CD4-positive, CD25-positive, alpha-beta regulatory T cell (primary cell): ENCODE results near the gene ENTPD7. TPM values are rescaled to one million over a fixed set of nuclear protein-coding genes. Genes with fewer than 3 reads are reported as not detected.

Source experiments
- ATAC-seq, 2 donors: fragments of 150-1000 bp; cut with Tn5 transposase; one replicate each; pipeline ENCODE4 v1.10.0; 2021; ENCODE audit warnings: low read depth in 2 of 2, moderate number of reproducible peaks in 2 of 2, moderate library complexity in 1 of 2
- DNase-seq, 3 donors: peaks; one replicate each; pipeline versions ENCODE4 v3.0.0 to v3.0.0-alpha.2; 2012 to 2022; ENCODE audit warnings: mixed read lengths in 1 of 3
- H3K27ac ChIP-seq: one replicate; pipeline ENCODE4 v1.7.0; 2013; ENCODE audit warnings: mild to moderate bottlenecking, low read length; ENCODE audit not compliant: insufficient read depth, poor library complexity, severe bottlenecking
- H3K27me3 ChIP-seq: one replicate; pipeline ENCODE4 v1.7.0; 2013; ENCODE audit warnings: low read length; ENCODE audit not compliant: control insufficient read depth, insufficient read depth
- H3K36me3 ChIP-seq: one replicate; pipeline ENCODE4 v1.7.0; 2013; ENCODE audit warnings: mild to moderate bottlenecking, low read length, moderate library complexity; ENCODE audit not compliant: control insufficient read depth, insufficient read depth
- H3K4me1 ChIP-seq: 2 replicates; pipeline ENCODE4 v1.7.0; 2013; ENCODE audit warnings: mild to moderate bottlenecking, low read length; ENCODE audit not compliant: insufficient read depth, control insufficient read depth, poor library complexity, severe bottlenecking
- H3K4me3 ChIP-seq: one replicate; pipeline ENCODE4 v1.7.0; 2013; ENCODE audit warnings: low read depth, mild to moderate bottlenecking, low read length, moderate library complexity
- H3K9me3 ChIP-seq, 2 experiments: 1 replicate in 1 of 2; 2 replicates in 1 of 2; pipeline ENCODE4 v1.7.0; 2013; ENCODE audit warnings: low read length in 2 of 2, mild to moderate bottlenecking in 1 of 2, moderate library complexity in 1 of 2; ENCODE audit not compliant: control insufficient read depth in 2 of 2
- H3K27ac Mint-ChIP-seq, 3 donors: one replicate each; pipeline ENCODE4 v1.8.0; 2020 to 2022; ENCODE audit warnings: mild to moderate bottlenecking in 3 of 3, mixed read lengths in 3 of 3, moderate library complexity in 2 of 3
- H3K27me3 Mint-ChIP-seq: one replicate; pipeline ENCODE4 v1.8.0; 2022; ENCODE audit warnings: mild to moderate bottlenecking, mixed read lengths
- H3K36me3 Mint-ChIP-seq: one replicate; pipeline ENCODE4 v1.8.0; 2020; ENCODE audit warnings: mixed read lengths
- H3K4me1 Mint-ChIP-seq, 4 donors: one replicate each; pipeline ENCODE4 v1.8.0; 2020 to 2022; ENCODE audit warnings: mixed read lengths in 4 of 4, mild to moderate bottlenecking in 1 of 4
- H3K4me3 Mint-ChIP-seq, 4 donors: one replicate each; pipeline ENCODE4 v1.8.0; 2020 to 2022; ENCODE audit warnings: mild to moderate bottlenecking in 4 of 4, mixed read lengths in 4 of 4, moderate library complexity in 3 of 4
- H3K9me3 Mint-ChIP-seq, 7 donors: one replicate each; pipeline ENCODE4 v1.8.0; 2020 to 2022; ENCODE audit warnings: mixed read lengths in 7 of 7, mild to moderate bottlenecking in 3 of 7, moderate library complexity in 2 of 7
- polyA plus RNA-seq, 4 donors: library from polyadenylated mRNA; unstranded; fragments of 300-500 nt; fragmentation: Illumina TruSeq; gene quantifications; one replicate each; pipeline ENCODE4 v1.2.3, GENCODE V29; 2021
- total RNA-seq: library from RNA; stranded (reverse); gene quantifications from one replicate; pipeline ENCODE4 v1.2.3, GENCODE V29; 2022

The ENTPD7 gene
- total and polyA plus RNA-seq, 5 donors from 2014 or later: 0.94 to 3.2 (median 1.4) TPM

DNA sequence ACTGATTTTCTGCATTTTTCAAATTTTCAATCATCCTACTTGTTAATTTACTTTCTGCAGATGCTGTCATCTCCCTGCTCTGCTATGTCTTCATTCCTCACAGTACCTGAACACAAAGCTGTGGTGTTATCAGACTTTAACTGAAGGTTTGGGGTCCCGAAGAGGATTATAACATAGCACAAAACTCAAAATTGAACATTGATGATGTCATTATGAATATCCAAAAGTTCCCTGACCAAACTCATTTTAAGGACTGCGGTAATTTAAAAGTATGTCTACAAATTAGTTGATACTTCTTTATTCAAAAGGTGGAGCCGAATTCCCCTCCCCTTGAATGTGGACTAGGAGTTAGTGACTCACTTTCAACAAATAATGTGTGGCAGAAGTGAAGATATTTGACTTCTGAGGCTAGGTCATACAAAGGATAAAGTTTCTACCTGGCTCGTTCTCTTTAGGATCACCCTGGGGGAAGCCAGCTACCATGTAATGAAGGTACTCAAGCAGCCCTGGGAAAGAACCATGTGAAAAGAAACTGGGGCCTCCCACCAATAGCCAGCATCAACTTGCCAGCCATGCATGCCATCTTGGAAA lies 6.4 kb upstream of the ENTPD7 start:
- DNase-seq: no peak
- no peak overlapping the region for H3K4me3 ChIP-seq
- H3K27me3 ChIP-seq: peaks cover 38% of the 10 kb centered on the region
- no peak for ATAC-seq
- no peaks in the 10 kb centered on the region for H3K9me3 ChIP-seq
- no peak overlapping the region for H3K4me3 Mint-ChIP-seq
- no peaks in the 10 kb centered on the region for H3K36me3 ChIP-seq
- H3K27ac ChIP-seq: no peak overlapping the region
- H3K4me1 ChIP-seq: no peaks in the 10 kb centered on the region
- no peak overlapping the region for H3K27ac Mint-ChIP-seq
- peaks cover 68% of the 10 kb centered on the region for H3K27me3 Mint-ChIP-seq
- H3K4me1 Mint-ChIP-seq: no peaks in the 10 kb centered on the region
- peaks cover 0 to 2% (median 0%) of the 10 kb centered on the region in 7 donors for H3K9me3 Mint-ChIP-seq
- no peaks in the 10 kb centered on the region for H3K36me3 Mint-ChIP-seq

DNA sequence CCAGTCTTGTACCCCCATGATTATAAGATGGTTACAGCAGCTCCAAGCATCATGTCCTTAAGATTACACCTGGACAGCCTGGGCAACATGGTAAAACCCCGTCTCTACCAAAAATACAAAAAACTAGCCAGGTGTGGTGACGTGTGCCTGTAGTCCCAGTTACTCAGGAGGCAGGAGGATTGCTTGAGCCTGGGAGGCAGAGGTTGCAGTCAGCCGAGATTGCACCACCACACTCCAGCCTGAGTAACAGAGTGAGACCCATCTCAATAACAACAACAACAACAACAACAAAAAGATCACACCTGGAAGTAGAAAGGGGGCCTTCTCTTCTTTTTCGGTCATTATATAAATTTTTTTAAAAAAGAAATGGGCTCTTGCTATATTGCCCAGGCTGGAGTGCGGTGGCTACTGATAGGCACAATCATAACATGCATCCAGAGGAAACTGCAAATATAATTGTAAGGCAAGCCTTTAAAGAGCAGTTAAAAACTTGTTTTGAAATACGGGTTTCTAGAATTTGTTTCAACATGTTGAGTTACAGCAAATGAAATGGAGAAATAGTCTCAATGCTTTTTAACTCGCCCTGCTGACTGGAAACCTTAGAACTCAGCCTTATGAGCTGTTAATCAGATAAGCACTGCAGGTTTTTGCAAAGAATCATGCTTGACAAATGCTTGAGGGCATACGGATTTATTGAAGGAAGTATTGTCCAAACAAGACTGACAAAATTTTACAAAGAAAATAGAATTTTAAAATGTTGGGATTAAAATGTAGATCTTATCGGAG lies 4.7 kb upstream of the ENTPD7 start:
- Histone ChIP-seq H3K27me3 (peaks cover 30% of the 10 kb centered on the region), H3K4me3 (no peak overlapping the region), H3K9me3 (no peaks in the 10 kb centered on the region), H3K4me1 (peaks cover 10% of the 10 kb centered on the region), H3K36me3 (no peaks in the 10 kb centered on the region), H3K27ac (no peak overlapping the region)
- peaks cover 51% of the 10 kb centered on the region for H3K27me3 Mint-ChIP-seq
- peaks cover 5 to 13% (median 8%) of the 10 kb centered on the region in 4 donors for H3K4me1 Mint-ChIP-seq
- no peak for ATAC-seq
- H3K27ac Mint-ChIP-seq: no peak overlapping the region
- H3K4me3 Mint-ChIP-seq: no peak overlapping the region
- no peak for DNase-seq
- H3K36me3 Mint-ChIP-seq: no peaks in the 10 kb centered on the region
- no peaks in the 10 kb centered on the region for H3K9me3 Mint-ChIP-seq

DNA sequence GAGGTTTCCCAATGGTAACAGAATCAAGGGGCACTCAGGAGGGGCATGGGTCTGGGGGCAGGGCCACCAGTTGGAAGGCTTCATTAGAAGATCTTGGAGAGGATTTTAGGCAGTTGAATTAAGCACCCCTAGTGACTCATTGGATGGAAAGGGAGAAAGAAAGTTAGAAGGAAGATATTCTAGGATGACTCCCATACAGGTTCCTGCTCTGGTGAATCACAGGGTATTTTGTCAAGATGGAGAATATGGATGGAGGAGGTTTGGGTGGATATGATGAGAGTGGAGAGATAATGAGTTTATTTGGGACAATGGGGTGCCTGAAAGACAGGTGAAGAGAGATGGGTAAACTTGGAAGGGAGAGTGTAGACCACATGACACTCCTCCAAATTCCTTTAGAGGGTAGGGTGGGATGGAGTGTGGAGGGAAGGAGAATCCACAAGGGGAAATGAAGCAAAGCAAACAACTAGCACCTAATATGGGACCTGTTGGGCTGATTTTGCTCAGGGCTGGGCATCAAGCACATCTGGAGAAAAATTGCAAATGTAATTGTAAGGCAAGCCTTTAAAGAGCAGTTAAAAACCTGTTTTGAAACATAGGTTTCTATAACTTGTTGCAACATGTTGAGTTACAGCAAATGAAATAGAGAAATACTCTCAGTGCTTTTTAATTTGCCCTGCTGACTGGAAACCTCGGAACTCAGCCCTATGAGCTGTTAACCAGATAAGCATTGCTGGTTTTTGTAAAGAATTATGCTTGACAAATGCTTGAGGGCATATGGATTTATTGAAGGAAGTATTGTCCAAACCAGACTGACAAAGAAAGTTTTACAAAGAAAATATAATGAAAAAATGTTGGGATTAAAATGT lies 2.9 kb upstream of the ENTPD7 start:
- no peaks in the 10 kb centered on the region for H3K9me3 Mint-ChIP-seq
- no peaks in the 10 kb centered on the region for H3K36me3 Mint-ChIP-seq
- H3K4me1 ChIP-seq: peaks cover 15% of the 10 kb centered on the region
- H3K9me3 ChIP-seq: no peaks in the 10 kb centered on the region
- ATAC-seq: no peak
- peaks cover 10 to 25% (median 21%) of the 10 kb centered on the region in 4 donors for H3K4me1 Mint-ChIP-seq
- H3K27me3 Mint-ChIP-seq: peaks cover 42% of the 10 kb centered on the region
- no peak overlapping the region for H3K4me3 ChIP-seq
- H3K27me3 ChIP-seq: peaks cover 21% of the 10 kb centered on the region
- H3K27ac ChIP-seq: no peak overlapping the region
- no peaks in the 10 kb centered on the region for H3K36me3 ChIP-seq
- no peak for DNase-seq
- H3K27ac Mint-ChIP-seq: no peak overlapping the region
- H3K4me3 Mint-ChIP-seq: peak overlapping the region in 2 of 4 donors; percentile 60 to 78

DNA sequence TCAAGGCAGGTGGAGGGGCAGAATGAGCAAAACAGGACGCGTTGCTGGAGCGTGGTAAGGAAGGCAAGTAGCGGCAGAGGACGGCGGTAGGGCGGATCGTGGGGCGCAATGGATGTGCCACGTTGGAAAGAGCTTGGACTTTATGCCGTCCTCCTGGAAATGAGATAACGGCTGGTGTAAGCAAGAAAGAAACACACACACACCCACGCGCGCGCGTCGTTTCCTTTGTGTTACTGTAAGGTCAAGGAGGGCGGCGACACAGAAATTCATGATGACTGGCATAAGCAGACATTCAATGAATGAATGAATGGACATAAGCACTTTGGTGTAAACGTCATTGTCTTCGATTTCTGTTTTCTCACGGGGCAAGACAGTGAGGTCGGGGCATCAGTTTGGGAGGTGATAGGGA lies 683 bp upstream of the ENTPD7 start:
- Histone ChIP-seq H3K27ac (no peak overlapping the region), H3K4me3 (peak overlapping the region; percentile 81), H3K4me1 (peaks cover 15% of the 10 kb centered on the region), H3K9me3 (no peaks in the 10 kb centered on the region), H3K27me3 (peaks cover 18% of the 10 kb centered on the region), H3K36me3 (no peaks in the 10 kb centered on the region)
- H3K4me1 Mint-ChIP-seq: peaks cover 18 to 34% (median 25%) of the 10 kb centered on the region in 4 donors
- peak overlapping the region; percentile 70 to 89 (median 88) for H3K4me3 Mint-ChIP-seq
- H3K9me3 Mint-ChIP-seq: no peaks in the 10 kb centered on the region
- peaks cover 2% of the 10 kb centered on the region for H3K36me3 Mint-ChIP-seq
- H3K27ac Mint-ChIP-seq: peak overlapping the region in 2 of 3 donors; percentile 68 to 71
- peaks cover 23% of the 10 kb centered on the region for H3K27me3 Mint-ChIP-seq
- DNase-seq (peak in 2 of 3 donors; percentile 5 to 54), ATAC-seq (no peak)

DNA sequence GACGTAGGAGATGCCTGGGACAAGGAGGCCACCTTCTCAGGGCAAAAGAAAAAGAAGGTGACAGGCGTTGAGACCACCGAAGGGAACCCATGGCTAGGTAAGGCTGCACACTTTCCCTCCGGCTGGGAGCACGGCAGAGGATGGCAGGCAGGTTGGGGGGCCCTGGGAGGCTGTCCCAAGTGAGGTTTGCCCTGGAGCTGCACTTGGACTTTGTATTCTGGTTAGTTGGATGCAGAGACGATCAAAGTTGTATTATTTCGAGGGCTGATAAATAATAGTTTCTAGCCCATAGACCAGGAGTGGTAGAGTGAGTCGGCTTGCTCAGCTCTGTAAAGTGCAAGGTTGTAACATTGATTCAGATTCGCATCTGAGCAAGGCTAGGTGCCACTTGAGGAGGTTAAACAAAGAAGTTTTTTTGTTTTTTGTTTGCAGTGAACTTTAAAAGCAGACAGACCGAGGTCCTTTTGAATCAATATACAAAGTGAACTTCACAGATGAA lies 608 bp downstream of the ENTPD7 start:
- H3K27ac Mint-ChIP-seq: peak overlapping the region in 2 of 3 donors; percentile 5 to 71
- H3K27me3 ChIP-seq: peaks cover 18% of the 10 kb centered on the region
- no peaks in the 10 kb centered on the region for H3K36me3 ChIP-seq
- H3K27ac ChIP-seq: peak overlapping the region; percentile 53
- peak overlapping the region; percentile 74 for H3K4me3 ChIP-seq
- H3K27me3 Mint-ChIP-seq: peaks cover 20% of the 10 kb centered on the region
- H3K9me3 Mint-ChIP-seq: no peaks in the 10 kb centered on the region
- peaks cover 15% of the 10 kb centered on the region for H3K4me1 ChIP-seq
- H3K4me3 Mint-ChIP-seq: peak overlapping the region; percentile 70 to 89 (median 88)
- peaks cover 22 to 37% (median 25%) of the 10 kb centered on the region in 4 donors for H3K4me1 Mint-ChIP-seq
- no peaks in the 10 kb centered on the region for H3K9me3 ChIP-seq
- DNase-seq (no peak), ATAC-seq (no peak)
- peaks cover 4% of the 10 kb centered on the region for H3K36me3 Mint-ChIP-seq

DNA sequence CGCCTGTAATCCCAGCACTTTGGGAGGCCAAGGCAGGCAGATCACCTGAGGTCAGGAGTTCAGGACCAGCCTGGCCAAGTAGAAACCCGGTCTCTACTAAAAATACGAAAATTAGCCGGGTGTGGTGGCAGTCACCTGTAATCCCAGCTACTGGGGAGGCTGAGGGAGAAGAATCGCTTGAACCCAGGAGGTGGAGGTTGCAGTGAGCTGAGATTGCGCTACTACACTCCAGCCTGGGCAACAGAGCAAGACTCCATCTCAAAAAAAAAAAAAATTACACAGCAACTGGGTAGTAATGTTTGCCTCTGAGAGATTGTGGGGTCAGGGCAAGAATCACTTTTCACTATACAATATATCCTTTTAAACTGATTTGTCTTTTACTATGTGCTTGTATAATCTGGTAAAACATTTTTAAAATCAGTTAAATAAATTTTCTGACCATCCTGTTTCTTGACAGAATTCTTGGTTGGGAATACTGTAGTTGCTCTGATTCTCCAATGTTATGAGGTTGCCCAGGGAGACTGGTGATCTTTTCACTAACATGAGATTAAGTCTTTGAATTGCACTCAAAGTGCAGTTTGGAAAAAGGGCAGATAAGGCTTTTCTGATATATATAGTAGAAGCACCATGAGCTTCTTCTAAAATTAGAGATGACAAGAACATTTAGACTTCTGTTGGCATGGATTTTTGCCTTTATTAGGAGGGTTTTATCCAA lies 1.5 kb downstream of the ENTPD7 start:
- H3K9me3 ChIP-seq: no peaks in the 10 kb centered on the region
- DNase-seq (no peak), ATAC-seq (no peak)
- peaks cover 22 to 37% (median 25%) of the 10 kb centered on the region in 4 donors for H3K4me1 Mint-ChIP-seq
- peaks cover 15% of the 10 kb centered on the region for H3K4me1 ChIP-seq
- H3K4me3 ChIP-seq: no peak overlapping the region
- peaks cover 13% of the 10 kb centered on the region for H3K27me3 ChIP-seq
- H3K9me3 Mint-ChIP-seq: no peaks in the 10 kb centered on the region
- peaks cover 7% of the 10 kb centered on the region for H3K36me3 Mint-ChIP-seq
- H3K4me3 Mint-ChIP-seq: peak overlapping the region in 3 of 4 donors; percentile 4 to 89 (median 79)
- peaks cover 13% of the 10 kb centered on the region for H3K27me3 Mint-ChIP-seq
- no peak overlapping the region for H3K27ac Mint-ChIP-seq
- no peak overlapping the region for H3K27ac ChIP-seq
- peaks cover 3% of the 10 kb centered on the region for H3K36me3 ChIP-seq

DNA sequence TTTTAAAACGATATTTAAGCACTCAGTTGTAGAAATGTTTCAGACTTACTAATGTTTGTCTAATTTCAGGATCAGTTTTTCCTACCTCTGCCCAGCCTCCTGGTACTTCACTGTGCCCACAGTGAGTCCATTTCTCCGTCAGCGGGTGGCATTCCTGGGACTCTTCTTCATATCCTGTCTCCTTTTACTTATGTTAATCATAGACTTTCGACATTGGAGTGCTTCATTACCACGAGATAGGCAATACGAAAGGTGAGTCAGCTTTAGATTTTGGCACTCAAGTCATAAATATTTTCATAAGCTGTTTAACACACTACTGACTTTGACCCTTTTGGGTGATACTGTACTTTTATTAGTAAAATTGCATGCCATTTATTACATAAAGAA lies 2.1 kb downstream of the ENTPD7 start:
- H3K4me3 Mint-ChIP-seq: peak overlapping the region in 3 of 4 donors; percentile 5 to 79 (median 69)
- H3K27ac Mint-ChIP-seq: no peak overlapping the region
- peaks cover 3% of the 10 kb centered on the region for H3K36me3 ChIP-seq
- H3K4me1 Mint-ChIP-seq: peaks cover 22 to 37% (median 25%) of the 10 kb centered on the region in 4 donors
- peaks cover 15% of the 10 kb centered on the region for H3K4me1 ChIP-seq
- peaks cover 7% of the 10 kb centered on the region for H3K27me3 Mint-ChIP-seq
- ATAC-seq: no peak
- H3K9me3 ChIP-seq: no peaks in the 10 kb centered on the region
- no peak overlapping the region for H3K27ac ChIP-seq
- H3K9me3 Mint-ChIP-seq: no peaks in the 10 kb centered on the region
- H3K4me3 ChIP-seq: no peak overlapping the region
- H3K27me3 ChIP-seq: peaks cover 10% of the 10 kb centered on the region
- no peak for DNase-seq
- H3K36me3 Mint-ChIP-seq: peaks cover 7% of the 10 kb centered on the region
